GM19328 (cell line): ENCODE results near the gene NCAPD3.
"Not testable (repeated sequence)": the region's sequence is repeated elsewhere in the genome, so short reads cannot be mapped to it uniquely, and the experiment has no call there.

ENCODE experiments used
- ATAC-seq: cut with Tn5 transposase; IDR thresholded peaks from one replicate; pipeline ENCODE4 v1.9.1; 2021; ENCODE audit warnings: mild to moderate bottlenecking, moderate library complexity; ENCODE audit not compliant: unreplicated experiment

NCAPD3 gene, protein sequence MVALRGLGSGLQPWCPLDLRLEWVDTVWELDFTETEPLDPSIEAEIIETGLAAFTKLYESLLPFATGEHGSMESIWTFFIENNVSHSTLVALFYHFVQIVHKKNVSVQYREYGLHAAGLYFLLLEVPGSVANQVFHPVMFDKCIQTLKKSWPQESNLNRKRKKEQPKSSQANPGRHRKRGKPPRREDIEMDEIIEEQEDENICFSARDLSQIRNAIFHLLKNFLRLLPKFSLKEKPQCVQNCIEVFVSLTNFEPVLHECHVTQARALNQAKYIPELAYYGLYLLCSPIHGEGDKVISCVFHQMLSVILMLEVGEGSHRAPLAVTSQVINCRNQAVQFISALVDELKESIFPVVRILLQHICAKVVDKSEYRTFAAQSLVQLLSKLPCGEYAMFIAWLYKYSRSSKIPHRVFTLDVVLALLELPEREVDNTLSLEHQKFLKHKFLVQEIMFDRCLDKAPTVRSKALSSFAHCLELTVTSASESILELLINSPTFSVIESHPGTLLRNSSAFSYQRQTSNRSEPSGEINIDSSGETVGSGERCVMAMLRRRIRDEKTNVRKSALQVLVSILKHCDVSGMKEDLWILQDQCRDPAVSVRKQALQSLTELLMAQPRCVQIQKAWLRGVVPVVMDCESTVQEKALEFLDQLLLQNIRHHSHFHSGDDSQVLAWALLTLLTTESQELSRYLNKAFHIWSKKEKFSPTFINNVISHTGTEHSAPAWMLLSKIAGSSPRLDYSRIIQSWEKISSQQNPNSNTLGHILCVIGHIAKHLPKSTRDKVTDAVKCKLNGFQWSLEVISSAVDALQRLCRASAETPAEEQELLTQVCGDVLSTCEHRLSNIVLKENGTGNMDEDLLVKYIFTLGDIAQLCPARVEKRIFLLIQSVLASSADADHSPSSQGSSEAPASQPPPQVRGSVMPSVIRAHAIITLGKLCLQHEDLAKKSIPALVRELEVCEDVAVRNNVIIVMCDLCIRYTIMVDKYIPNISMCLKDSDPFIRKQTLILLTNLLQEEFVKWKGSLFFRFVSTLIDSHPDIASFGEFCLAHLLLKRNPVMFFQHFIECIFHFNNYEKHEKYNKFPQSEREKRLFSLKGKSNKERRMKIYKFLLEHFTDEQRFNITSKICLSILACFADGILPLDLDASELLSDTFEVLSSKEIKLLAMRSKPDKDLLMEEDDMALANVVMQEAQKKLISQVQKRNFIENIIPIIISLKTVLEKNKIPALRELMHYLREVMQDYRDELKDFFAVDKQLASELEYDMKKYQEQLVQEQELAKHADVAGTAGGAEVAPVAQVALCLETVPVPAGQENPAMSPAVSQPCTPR (N-terminal part only)

DNA sequence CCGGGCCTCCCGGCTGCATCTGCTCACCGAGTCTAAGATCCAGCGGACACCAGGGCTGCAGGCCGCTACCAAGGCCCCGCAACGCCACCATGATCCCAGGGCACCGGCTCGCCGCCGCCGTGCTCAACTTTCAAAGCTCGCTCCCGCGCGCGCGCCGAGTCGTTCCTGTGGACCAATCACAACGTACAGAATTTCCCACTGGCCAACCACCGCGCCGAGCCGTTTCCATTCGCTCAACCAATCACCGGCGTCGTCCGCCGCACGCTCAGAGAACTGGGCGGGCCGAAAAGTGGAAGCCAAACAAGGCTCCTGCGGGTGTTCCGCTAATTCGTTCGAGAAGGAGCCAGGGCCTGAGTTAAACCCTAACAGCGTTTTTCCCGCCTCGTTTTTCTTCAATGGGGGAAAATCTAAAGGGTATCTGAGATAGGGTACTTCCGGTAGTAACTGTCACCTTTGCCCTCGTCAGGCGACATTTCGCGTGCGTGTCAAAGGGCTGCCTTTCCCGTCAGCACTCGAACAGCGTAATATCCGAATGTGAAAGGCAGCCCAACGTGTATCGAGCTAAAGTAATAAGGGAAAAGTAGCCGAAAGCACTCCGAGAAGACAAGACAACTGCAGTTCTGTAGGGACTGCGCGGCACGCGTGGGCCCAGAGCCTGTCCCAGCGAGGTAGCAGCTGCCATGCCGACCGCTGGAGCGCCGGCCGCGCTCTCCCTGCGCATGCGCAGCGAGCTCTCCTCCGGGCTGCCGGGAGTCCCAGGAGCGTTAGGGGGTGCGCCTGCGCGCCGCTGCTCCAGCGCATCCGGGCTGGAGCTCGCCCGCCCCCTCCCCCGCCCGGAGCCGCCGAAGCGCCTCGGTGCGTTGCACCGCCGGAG lies at the start of gene NCAPD3, which contains the start of gene VPS26B:
Gene NCAPD3 (minus strand): TSS at position 132 of the 874 bp plus-strand sequence. CDS start 41 bp downstream, at position 91.
Gene VPS26B (plus strand): TSS at position 836 of the 874 bp plus-strand sequence. CDS start 452 bp downstream, outside the sequence.
- ATAC-seq = peak; percentile 64

DNA sequence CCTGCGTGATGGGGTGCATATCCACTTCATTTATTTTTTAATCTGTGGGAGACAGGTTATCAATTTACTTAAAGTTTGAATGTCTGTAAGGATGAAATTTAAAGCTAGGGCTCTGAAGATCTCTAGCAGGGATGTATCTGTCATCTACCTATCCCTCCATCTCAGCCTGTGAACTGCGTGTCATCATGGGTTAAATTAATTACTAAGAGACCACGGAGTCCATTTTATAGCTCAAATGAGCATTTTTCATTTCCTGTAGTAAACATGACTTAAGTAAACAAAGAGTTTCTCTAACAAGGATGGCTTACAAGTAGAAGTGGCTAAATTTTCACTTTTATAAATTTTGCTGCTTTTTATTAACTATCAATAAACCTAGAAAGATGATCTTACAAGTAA lies 49.5 kb upstream of the NCAPD3 start:
- ATAC-seq = no peak

DNA sequence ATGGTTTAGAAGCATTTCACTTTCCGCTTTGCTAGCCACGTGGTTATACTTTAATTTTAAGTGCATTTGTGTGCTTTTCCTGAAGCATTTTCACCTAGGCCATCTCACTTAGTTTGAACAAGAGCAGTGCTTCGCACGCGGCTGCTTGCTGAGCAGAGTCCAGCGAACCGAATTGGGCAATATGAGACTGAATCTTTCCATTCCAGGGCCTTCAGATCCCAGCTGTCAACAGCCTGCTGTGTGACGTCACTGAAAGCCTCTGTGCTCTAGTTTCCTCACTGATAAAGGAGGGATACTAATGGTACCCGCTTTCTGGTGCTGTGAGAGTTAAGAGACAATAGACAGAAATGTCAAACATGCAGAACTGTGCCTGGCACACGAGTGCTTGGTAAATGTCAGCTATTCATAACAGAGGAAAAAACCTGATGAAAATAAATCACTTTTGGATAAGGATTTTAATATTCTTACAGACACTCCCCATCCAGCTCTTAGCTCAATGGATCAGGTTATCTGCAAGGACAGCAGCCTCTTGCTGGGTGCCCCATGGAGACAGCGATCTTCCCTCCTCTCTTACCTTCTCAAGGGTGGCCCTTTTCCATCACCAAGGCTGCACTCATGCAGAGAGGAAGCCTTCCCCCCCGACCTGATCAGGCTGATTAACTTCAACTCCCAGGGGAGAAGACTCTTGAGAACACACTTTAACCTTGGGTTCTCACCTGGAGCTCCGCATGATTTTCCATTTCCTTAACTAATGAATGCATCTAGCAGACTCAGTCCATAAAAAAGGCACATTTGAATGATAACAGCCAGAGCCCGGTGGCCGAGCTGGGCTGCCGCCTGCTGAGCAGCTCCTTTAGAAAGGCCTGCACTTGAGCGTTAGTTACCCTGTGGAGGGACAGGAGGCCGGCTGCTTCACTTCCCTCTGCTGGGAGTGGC lies 48.9 kb upstream of the NCAPD3 start:
- no peak for ATAC-seq

DNA sequence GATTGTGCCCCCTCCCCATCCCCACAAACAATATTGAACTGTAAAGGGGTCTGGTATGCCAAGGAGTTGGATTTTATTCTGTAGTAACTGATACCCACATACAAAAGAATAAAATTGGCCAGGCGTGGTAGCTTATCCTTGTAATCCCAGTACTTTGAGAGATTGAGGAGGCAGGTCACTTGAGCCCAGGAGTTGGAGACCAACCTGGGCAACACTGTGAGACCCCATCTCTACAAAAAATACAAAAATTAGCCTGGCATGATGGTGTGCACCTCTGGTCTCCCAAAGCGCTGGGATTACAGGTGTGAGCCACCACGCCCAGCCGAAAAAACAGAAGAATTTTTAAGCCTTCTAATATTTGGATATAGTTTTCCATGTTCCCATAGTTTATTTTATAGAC lies 48.2 kb upstream of the NCAPD3 start:
- no peak for ATAC-seq

DNA sequence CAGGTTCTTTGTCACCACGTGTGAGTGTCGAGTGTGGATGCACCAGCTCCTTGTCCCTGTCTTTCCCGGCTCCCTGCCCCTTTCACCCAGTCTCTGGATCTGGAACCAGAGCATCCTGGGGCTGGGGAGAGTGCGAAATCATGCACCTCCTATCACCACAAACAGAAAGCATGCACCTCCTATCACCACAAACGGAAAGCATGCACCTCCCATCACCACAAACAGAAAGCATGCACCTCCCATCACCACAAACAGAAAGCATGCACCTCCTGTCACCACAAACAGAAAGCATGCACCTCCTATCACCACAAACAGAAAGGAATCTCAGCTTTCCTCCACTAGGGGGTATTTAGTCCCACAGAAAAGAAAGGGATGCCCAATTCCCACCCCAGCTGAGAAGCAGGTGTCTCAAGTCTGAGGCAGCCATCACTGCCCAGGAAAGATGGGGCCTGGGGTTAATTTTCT lies 46.5 kb upstream of the NCAPD3 start:
- ATAC-seq = no peak

DNA sequence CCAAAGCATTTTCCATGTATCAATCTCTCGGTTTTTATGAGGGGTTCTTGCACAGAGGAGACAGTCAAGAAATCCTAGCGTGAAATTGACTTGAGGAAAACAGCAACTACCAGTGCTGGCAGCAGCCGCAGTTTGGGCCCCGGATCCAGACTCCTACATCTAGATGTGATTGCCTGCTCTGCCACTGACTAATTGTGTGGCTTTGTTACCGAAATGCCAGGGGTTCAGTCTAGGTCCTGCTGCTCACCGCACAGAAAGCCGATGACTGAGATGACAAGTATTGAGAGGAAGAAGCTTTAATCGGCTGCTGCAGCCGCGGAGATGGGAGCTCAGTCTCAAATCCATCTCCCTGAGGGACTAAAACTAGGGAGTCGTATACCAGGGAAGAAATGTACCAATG lies 44.2 kb upstream of the NCAPD3 start:
- no peak for ATAC-seq

DNA sequence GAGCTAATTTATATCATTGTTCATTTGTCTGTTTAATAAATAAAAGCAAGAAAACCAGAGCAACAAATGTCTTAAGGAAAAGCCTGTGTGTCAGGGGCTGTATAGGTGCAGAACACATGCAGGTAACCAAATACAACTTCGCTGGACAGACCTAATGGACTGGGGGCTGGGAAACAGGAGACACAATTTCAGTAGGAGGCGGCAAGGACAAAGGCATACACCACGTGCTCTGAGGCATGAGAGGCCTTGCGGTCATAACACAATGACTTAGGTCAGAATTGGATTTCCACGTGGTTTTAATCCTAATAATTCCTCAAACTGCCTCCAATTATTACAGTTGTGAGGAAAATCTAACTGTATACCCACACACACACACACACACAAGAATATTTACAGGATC lies 43.7 kb upstream of the NCAPD3 start:
- ATAC-seq = no peak

DNA sequence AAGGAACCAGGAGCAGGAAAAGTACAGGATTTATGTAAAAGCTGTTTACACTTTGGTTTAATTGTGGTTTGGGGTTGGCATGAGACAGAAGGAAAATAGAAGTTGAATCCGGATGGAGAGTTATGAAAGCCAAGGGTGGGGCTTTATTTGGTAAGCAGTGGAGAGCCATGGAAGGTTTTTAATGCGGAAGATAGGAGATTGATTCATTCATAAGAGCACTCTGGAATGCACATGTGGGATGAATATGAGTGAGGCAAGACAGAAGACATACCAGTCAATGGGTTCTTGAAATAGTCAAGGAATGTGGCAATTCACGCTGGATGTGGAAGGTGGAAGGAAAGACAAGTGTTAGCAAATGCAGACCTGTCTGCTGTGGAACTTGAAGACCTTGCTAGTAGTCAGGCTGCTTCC lies 43.1 kb upstream of the NCAPD3 start:
- no peak for ATAC-seq

DNA sequence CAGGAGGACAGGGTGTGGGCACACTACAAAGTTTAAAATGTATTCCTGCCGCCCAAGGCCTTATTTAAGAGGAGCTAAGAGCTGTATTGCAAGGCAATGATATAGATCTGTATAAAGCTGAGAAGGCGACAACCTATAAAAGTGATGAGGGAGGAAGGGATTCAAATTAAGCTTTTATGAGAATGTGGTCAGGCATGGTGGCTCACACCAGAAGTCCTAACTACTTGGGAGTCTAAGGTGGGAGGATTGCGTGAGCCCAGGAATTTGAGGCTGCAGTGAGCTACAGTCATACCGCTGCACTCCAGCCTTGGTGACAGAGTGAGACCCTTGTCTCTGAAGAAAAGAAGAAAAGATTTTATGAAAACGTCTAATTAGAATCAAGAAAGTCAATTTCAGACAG lies 42.7 kb upstream of the NCAPD3 start:
- ATAC-seq = no peak

DNA sequence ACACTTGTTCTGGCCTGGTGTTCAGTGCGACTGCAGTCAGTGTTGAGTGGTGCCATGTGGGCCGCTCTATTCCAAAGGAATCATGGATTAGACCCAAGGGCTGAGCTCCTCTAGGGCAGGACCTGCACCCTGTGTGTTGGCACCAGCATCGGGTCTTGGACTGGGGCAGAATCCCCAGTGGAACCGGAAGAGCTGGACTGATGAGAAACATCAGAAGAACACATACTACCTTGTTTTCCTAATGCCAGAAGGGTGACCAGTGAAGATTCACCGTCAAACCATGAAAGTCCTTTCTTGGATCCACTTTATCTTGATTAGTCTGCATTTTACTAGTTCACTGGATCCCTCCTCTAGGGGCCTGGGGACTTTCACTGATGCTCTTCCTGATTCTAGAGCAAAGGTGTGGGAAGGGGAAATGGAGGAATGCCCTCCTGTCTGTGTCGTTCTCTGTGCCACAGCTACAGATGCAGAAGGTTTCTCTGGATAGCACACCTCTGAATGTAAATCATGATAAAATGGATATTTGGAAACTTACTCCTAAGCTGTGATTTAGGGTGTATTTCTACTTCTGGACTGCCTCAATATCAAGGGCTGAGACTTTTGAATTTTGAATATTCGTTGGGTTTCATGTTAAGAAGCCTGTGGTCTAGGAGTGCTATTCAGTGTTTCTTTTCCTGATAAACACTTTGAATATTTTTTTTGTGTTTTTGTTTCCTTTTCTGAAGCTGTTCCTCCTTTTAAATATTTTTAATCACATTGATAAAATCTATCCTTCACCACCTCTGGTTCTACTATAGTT lies 41.4 kb upstream of the NCAPD3 start:
- ATAC-seq = no peak

DNA sequence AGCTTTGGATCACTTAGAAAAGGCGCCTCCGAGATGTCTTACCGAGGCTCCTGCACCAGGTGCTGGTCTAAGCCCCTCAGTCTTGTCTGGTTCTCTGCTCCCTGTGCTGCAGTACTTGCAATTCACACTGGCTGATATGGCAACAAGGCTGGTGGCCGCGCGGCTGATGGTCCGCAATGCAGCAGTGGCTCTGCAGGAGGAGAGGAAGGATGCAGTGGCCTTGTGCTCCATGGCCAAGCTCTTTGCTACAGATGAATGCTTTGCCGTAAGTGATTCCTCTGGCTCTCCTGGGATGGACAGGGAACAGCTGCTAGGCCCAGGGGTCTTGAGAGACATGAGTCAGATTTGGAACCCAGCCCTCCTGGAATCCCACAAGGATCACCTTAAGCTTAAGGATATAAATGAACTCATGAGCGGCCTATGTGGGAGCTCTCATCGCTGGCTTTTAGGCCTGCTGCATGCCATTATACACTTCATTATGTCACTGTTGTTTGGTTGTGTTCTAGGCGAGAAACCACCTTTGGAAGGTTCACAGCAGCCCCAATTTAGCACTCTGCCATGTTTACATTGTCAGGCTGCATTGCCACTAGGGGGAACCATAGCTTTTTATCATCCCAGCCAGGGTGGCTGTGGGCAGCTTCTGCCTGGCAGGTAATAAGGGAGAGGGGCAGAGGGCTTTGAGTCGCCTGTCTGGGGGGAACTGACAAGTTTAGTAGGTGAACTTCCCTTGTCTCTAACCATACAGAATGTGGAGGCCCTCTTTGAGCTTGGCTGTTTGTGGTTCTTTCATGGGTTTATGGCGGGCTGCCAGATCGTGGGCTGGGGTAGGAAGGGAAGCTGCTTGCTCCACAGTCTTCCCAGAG lies 38.1 kb upstream of the NCAPD3 start:
- ATAC-seq = no peak

DNA sequence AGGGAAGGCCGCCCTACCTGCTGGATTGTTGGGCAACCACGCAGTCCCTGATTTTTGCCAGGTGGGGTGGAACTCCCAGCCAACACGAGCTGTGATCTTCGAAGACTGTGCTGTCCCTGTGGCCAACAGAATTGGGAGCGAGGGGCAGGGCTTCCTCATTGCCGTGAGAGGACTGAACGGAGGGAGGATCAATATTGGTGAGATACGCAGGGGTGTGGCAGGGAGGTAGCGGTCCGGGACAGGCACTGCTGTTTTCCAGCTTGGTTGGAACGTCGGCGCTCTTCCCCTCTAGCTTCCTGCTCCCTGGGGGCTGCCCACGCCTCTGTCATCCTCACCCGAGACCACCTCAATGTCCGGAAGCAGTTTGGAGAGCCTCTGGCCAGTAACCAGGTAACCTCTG lies 37.2 kb upstream of the NCAPD3 start:
- ATAC-seq = no peak

DNA sequence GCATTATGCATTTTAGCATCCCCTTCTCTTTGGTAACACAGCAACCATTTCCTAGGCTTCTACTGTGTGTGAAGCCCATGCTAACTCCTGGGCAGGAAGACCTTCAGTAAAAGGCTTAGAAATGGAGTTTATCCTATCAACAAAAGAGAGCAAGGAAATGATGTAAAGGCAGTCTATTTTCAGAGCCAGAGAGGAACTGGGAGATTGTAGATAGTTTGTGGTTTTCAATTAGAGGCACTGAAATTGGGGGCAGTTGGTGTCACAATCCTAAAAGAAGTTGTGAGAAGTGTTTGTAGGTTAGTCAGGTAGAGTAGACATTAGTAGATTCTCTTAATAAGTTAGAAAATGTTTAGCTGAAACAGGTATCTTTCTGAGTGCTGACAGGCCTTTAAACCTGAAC lies 36.7 kb upstream of the NCAPD3 start:
- no peak for ATAC-seq

DNA sequence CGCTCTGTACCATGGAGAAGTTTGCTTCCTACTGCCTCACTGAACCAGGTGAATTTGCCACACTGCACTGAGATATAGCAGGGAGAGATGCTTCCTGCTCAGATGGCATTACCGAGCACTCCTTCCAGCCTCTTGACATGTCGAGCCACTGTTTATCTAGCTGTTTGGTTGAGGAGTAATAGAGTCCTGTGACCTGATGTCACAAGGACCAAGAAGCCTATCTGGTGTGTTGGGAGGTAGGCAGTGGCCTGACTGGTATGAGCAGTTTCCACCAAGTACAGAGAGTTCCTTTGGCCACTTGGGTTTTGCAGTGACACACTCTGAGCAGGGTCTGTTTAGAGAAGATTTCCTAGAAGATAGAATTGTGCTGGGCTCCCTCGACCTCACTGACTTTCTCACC lies 34.8 kb upstream of the NCAPD3 start:
- ATAC-seq = no peak

DNA sequence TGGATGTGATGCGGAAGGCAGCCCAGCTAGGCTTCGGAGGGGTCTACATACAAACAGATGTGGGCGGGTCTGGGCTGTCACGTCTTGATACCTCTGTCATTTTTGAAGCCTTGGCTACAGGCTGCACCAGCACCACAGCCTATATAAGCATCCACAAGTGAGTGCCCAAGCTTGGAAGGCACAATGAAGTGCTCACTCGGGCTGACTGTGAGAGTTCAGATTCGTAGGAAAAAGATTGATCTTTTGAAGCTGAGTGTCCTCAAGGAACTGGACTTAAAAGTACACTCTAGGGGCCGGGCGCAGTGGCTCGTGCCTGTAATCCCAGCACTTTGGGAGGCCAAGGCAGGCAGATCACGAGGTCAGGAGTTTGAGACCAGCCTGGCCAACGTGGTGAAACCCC lies 33.3 kb upstream of the NCAPD3 start:
- ATAC-seq = no peak

DNA sequence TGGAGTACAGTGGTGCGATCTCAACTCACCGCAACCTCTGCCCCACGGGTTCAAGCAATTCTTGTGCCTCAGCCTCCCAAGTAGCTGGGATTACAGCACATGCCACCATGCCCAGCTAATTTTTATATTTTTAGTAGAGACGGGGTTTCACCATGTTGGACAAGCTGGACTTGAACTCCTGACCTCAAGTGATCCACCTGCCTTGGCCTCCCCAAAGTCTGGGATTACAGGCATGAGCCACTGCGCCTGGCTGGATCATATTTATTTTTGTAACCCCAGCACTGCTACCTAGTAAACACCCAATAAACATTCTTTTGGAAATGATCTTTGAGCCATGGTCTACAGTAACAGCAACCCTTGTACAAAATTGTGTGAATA lies 31.4 kb upstream of the NCAPD3 start:
- not testable (repeated sequence) for ATAC-seq
